ENCODE measurements around the gene ZMYM3. TPM values are rescaled to one million over a fixed set of nuclear protein-coding genes. Genes with fewer than 3 reads are reported as not detected.

Gene ZMYM3
- total and polyA plus RNA-seq, 9 of the 15 experiments (the other 6 are each of a cell fraction or from before 2014, with no cell fraction given), result 4.3 to 36.3 (median 16.8) TPM

DNA sequence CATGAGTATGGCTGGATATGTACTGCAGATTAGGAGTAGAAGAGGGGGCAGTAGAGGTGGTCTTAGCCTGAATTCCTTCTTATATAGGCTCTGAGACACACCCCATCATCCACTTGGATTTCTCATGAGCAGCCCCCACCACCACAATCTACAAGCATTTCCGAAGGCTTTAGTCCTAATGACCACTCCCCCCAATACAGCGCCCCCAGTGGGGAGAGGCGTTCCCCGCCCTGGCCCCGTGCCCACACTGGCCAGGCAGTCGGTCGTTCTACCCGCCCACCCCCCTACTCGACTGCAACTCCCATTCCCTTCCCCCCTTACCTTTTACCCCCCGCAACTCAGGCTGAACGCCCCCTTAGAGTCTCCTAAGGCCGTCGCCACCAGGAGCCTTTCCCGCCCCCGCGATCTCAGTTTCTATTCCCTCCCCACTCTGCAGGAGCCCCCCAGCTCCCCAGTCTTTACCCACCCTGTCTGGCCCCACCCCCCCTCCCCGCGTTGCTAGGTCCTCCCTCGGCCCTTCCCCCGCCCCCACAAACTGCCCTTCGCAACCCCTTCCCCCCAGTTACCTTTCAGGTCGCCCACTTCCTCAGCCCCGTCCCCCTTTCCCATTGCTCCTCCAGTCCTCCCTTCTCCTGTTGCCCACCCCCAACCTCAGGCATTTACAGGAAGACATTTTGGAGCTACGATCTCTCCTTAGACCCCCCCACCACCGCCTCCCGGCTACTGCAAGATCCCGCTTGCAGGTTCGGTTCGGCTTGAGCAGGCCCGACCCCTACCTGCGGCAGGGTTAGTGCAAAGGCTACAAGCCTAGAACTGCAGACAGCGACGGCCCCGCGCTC is 468 bp downstream of the ZMYM3 start (continued):
- peak; percentile 47; the same call in 1 of the 2 replicates for TF ChIP-seq MYC (IDR thresholded peaks at IDR 0.05; ENCODE audit: low read depth, low read length)
- TF ChIP-seq MYC (CRISPR knock-in tag; IDR thresholded peaks at IDR 0.05; ENCODE audit: borderline replicate concordance, low read depth), result no peak
- 0 out of 2 replicates have a peak, but pooled peaks have one; percentile 10 for TF ChIP-seq ZFX (CRISPR knock-in tag; IDR thresholded peaks at IDR 0.05)
- TF ChIP-seq ZNF740 (CRISPR knock-in tag; IDR thresholded peaks at IDR 0.05), result peak; percentile 78; the same call in 1 of the 2 replicates
- TF ChIP-seq ZNF740 (tag; IDR thresholded peaks at IDR 0.05), result peak in 1 of 2 experiments; percentile 74; a peak in 2 of 4 replicates
- no peak for TF ChIP-seq XRCC4 (IDR thresholded peaks at IDR 0.05; ENCODE audit: extremely low read depth, insufficient read depth, insufficient read length)
- TF ChIP-seq SIN3B (IDR thresholded peaks at IDR 0.05; ENCODE audit: low read depth), result no peak
- TF ChIP-seq HDAC1 (IDR thresholded peaks at IDR 0.05), result no peak; a peak in 1 of 4 replicates
- TF ChIP-seq POLR2AphosphoS5 (IDR thresholded peaks at IDR 0.05; ENCODE audit: control insufficient read depth, insufficient read depth, low read depth, low read length), result peak; percentile 45; the same call in 1 of the 2 replicates
- TF ChIP-seq ZBTB7A (IDR thresholded peaks at IDR 0.05; ENCODE audit: borderline replicate concordance, control insufficient read depth, low read depth, low read length), result peak; percentile 69; the same call in 1 of the 2 replicates
- TF ChIP-seq GABPB1 (CRISPR knock-in tag; IDR thresholded peaks at IDR 0.05), result no peak
- peak; percentile 19 for TF ChIP-seq TAF1 (IDR thresholded peaks at IDR 0.05; ENCODE audit: control insufficient read depth, extremely low read depth, insufficient read depth, low read length, severe bottlenecking)
- TF ChIP-seq, protein P1, sequence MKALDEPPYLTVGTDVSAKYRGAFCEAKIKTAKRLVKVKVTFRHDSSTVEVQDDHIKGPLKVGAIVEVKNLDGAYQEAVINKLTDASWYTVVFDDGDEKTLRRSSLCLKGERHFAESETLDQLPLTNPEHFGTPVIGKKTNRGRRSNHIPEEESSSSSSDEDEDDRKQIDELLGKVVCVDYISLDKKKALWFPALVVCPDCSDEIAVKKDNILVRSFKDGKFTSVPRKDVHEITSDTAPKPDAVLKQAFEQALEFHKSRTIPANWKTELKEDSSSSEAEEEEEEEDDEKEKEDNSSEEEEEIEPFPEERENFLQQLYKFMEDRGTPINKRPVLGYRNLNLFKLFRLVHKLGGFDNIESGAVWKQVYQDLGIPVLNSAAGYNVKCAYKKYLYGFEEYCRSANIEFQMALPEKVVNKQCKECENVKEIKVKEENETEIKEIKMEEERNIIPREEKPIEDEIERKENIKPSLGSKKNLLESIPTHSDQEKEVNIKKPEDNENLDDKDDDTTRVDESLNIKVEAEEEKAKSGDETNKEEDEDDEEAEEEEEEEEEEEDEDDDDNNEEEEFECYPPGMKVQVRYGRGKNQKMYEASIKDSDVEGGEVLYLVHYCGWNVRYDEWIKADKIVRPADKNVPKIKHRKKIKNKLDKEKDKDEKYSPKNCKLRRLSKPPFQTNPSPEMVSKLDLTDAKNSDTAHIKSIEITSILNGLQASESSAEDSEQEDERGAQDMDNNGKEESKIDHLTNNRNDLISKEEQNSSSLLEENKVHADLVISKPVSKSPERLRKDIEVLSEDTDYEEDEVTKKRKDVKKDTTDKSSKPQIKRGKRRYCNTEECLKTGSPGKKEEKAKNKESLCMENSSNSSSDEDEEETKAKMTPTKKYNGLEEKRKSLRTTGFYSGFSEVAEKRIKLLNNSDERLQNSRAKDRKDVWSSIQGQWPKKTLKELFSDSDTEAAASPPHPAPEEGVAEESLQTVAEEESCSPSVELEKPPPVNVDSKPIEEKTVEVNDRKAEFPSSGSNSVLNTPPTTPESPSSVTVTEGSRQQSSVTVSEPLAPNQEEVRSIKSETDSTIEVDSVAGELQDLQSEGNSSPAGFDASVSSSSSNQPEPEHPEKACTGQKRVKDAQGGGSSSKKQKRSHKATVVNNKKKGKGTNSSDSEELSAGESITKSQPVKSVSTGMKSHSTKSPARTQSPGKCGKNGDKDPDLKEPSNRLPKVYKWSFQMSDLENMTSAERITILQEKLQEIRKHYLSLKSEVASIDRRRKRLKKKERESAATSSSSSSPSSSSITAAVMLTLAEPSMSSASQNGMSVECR (CRISPR knock-in tag; IDR thresholded peaks at IDR 0.05), result no peak
- TF ChIP-seq FOXA1 (IDR thresholded peaks at IDR 0.05; ENCODE audit: borderline replicate concordance), result no peak
- peak; percentile 44; the same call in 1 of the 2 replicates for TF ChIP-seq PHF8 (IDR thresholded peaks at IDR 0.05; ENCODE audit: borderline replicate concordance, low read length)
- no peak for TF ChIP-seq ZNF12 (CRISPR knock-in tag; IDR thresholded peaks at IDR 0.05)
- TF ChIP-seq CREM (IDR thresholded peaks at IDR 0.05; ENCODE audit: low read depth), result peak; percentile 29; the same call in 1 of the 2 replicates
- TF ChIP-seq, protein P2, sequence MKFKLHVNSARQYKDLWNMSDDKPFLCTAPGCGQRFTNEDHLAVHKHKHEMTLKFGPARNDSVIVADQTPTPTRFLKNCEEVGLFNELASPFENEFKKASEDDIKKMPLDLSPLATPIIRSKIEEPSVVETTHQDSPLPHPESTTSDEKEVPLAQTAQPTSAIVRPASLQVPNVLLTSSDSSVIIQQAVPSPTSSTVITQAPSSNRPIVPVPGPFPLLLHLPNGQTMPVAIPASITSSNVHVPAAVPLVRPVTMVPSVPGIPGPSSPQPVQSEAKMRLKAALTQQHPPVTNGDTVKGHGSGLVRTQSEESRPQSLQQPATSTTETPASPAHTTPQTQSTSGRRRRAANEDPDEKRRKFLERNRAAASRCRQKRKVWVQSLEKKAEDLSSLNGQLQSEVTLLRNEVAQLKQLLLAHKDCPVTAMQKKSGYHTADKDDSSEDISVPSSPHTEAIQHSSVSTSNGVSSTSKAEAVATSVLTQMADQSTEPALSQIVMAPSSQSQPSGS (CRISPR knock-in tag; IDR thresholded peaks at IDR 0.05), result no peak
- no peak for TF ChIP-seq NCOA1 (IDR thresholded peaks at IDR 0.05; ENCODE audit: low read depth)
- peak; percentile 96 for TF ChIP-seq NFIC (IDR thresholded peaks at IDR 0.05)
- no peak for TF ChIP-seq MYNN (IDR thresholded peaks at IDR 0.05)
- TF ChIP-seq MYNN (CRISPR knock-in tag; IDR thresholded peaks at IDR 0.05), result no peak

Data from K562 (cell line).